DOHH2 (cell line): Measurements from ENCODE around the gene URB2.

ENCODE experiments used
- EZH2phosphoT487 ChIP-seq: fragments of 200-600 bp; sonication (generic); IDR thresholded peaks from 2 replicates; pipeline ENCODE4 v1.6.1; 2017; ENCODE audit warnings: borderline replicate concordance, mild to moderate bottlenecking, antibody characterized with exemption, low read length, moderate library complexity, mixed read lengths
- TF ChIP-seq, protein P1 (sequence below): fragments of 200-600 bp; sonication (generic); IDR thresholded peaks from one replicate; pipeline ENCODE4 v1.5.1; 2014; ENCODE audit warnings: antibody characterized with exemption, mild to moderate bottlenecking, low read depth, low read length; ENCODE audit not compliant: poor library complexity, severe bottlenecking

DNA sequence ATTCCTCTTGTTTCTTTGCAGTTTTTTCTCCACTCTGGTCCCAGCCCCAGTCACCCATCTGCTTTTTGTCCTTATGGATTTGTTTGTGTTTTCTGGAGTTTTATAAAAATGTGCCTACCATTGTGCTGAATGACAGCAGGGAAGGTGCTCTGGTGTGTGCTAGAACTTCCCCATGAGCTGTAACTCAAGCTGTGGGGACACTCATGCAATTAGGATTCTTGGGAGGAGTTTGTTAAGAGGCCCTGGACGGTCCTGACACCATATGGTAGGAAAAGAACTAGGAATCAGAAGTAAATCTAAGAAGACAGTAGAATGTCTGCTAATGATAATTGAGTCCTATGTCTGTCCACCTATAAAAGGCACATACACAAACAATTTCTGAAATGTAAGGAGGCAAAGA, 27.4 kb downstream of the URB2 start:
- TF ChIP-seq, protein P1, sequence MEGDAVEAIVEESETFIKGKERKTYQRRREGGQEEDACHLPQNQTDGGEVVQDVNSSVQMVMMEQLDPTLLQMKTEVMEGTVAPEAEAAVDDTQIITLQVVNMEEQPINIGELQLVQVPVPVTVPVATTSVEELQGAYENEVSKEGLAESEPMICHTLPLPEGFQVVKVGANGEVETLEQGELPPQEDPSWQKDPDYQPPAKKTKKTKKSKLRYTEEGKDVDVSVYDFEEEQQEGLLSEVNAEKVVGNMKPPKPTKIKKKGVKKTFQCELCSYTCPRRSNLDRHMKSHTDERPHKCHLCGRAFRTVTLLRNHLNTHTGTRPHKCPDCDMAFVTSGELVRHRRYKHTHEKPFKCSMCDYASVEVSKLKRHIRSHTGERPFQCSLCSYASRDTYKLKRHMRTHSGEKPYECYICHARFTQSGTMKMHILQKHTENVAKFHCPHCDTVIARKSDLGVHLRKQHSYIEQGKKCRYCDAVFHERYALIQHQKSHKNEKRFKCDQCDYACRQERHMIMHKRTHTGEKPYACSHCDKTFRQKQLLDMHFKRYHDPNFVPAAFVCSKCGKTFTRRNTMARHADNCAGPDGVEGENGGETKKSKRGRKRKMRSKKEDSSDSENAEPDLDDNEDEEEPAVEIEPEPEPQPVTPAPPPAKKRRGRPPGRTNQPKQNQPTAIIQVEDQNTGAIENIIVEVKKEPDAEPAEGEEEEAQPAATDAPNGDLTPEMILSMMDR = no peak
- TF ChIP-seq EZH2phosphoT487 = no peak
